ENCODE results near the gene HPSE2. TPM values are rescaled to one million over a fixed set of nuclear protein-coding genes. Genes with fewer than 3 reads are reported as not detected.

Gene HPSE2
- total RNA-seq, 4 donors from 2014 or later = not detected

- no peak for TF ChIP-seq POLR2A (IDR thresholded peaks at IDR 0.05)
- TF ChIP-seq, protein P1, sequence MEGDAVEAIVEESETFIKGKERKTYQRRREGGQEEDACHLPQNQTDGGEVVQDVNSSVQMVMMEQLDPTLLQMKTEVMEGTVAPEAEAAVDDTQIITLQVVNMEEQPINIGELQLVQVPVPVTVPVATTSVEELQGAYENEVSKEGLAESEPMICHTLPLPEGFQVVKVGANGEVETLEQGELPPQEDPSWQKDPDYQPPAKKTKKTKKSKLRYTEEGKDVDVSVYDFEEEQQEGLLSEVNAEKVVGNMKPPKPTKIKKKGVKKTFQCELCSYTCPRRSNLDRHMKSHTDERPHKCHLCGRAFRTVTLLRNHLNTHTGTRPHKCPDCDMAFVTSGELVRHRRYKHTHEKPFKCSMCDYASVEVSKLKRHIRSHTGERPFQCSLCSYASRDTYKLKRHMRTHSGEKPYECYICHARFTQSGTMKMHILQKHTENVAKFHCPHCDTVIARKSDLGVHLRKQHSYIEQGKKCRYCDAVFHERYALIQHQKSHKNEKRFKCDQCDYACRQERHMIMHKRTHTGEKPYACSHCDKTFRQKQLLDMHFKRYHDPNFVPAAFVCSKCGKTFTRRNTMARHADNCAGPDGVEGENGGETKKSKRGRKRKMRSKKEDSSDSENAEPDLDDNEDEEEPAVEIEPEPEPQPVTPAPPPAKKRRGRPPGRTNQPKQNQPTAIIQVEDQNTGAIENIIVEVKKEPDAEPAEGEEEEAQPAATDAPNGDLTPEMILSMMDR (IDR thresholded peaks at IDR 0.05) = no peak
- Histone ChIP-seq H3K9me3 (no peaks in the 10 kb centered on the region), H3K27me3 (no peaks in the 10 kb centered on the region), H3K27ac (no peak overlapping the region), H3K4me1 (no peaks in the 10 kb centered on the region), H3K36me3 (no peaks in the 10 kb centered on the region), H3K4me3 (replicated peaks in 1 of 3) (no peak overlapping the region)
- DNase-seq = no peak
- 41 to 47% methylated on average over 2 of the region's 2 CpGs for WGBS, 2 donors
- intact Hi-C loops (cut with DNase I) = no loop called here
These were observed 357.2 kb downstream of the HPSE2 start for GRCh38 chr10:98878418-98878817.

GRCh38 chr10:98861962-98862361 is 373.7 kb downstream of the HPSE2 start:
- TF ChIP-seq, protein P1 (IDR thresholded peaks at IDR 0.05) = no peak
- no peak for TF ChIP-seq POLR2A (IDR thresholded peaks at IDR 0.05)
- 97 to 99% methylated on average over 2 of the region's 2 CpGs for WGBS, 2 donors
- intact Hi-C loops (cut with DNase I) = no loop called here
- no peak overlapping the region for H3K27ac ChIP-seq
- H3K4me3 ChIP-seq (replicated peaks in 1 of 3) = no peak overlapping the region
- DNase-seq = no peak
- H3K9me3 ChIP-seq = no peaks in the 10 kb centered on the region
- no peaks in the 10 kb centered on the region for H3K27me3 ChIP-seq
- no peaks in the 10 kb centered on the region for H3K4me1 ChIP-seq
- no peaks in the 10 kb centered on the region for H3K36me3 ChIP-seq

GRCh38 chr10:98858525-98858924 is 377.1 kb downstream of the HPSE2 start:
- H3K36me3 ChIP-seq = no peaks in the 10 kb centered on the region
- intact Hi-C loops (cut with DNase I) = no loop called here
- H3K4me1 ChIP-seq = no peaks in the 10 kb centered on the region

GRCh38 chr10:98855403-98856189 is 380.1 kb downstream of the HPSE2 start:
- Histone ChIP-seq H3K4me3 (replicated peaks in 1 of 3) (no peak overlapping the region), H3K27me3 (no peaks in the 10 kb centered on the region), H3K27ac (no peak overlapping the region), H3K4me1 (no peaks in the 10 kb centered on the region), H3K36me3 (no peaks in the 10 kb centered on the region), H3K9me3 (no peaks in the 10 kb centered on the region)
- intact Hi-C loops (cut with DNase I) = no loop called here
- DNase-seq = no peak
- 67 to 78% methylated on average over 3 of the region's 3 CpGs for WGBS, 2 donors
- TF ChIP-seq POLR2A (IDR thresholded peaks at IDR 0.05) = no peak
- TF ChIP-seq, protein P1 (IDR thresholded peaks at IDR 0.05) = no peak

More at GRCh38 chr10:98858525-98858924, 377.1 kb downstream of the HPSE2 start:
- no peak overlapping the region for H3K27ac ChIP-seq
- H3K9me3 ChIP-seq = no peaks in the 10 kb centered on the region
- H3K4me3 ChIP-seq (replicated peaks in 1 of 3) = no peak overlapping the region
- DNase-seq = no peak
- WGBS, 2 donors = 53 to 79% methylated on average over 2 of the region's 2 CpGs
- H3K27me3 ChIP-seq = no peaks in the 10 kb centered on the region
- no peak for TF ChIP-seq POLR2A (IDR thresholded peaks at IDR 0.05)
- TF ChIP-seq, protein P1 (IDR thresholded peaks at IDR 0.05) = no peak

DNA sequence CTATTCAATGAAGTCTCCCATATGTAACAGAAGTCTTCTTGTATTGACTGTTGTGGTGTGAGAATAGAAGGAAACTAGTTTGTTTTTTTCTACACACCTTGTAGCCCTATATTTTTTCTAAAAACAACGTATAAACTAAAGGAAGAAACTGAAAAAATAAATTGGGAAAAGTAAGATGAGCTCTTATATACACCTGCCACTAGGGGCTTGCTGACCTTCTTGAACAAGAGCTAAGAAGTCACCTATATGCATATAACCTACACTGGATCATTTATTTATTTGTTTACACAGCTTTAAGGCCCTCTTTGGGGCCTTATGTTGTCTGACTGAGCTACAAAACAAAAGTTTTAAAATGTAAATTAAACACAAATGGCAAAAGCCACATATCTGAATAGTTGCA is 383.0 kb downstream of the HPSE2 start:
- intact Hi-C loops (cut with DNase I) = no loop called here
- no peak overlapping the region for H3K27ac ChIP-seq
- WGBS, 2 donors = 28% methylated on average over 1 of the region's 1 CpG
- no peak overlapping the region for H3K4me3 ChIP-seq (replicated peaks in 1 of 3)
- H3K9me3 ChIP-seq = no peaks in the 10 kb centered on the region
- H3K36me3 ChIP-seq = no peaks in the 10 kb centered on the region
- no peaks in the 10 kb centered on the region for H3K27me3 ChIP-seq
- no peaks in the 10 kb centered on the region for H3K4me1 ChIP-seq
- TF ChIP-seq, protein P1 (IDR thresholded peaks at IDR 0.05) = no peak
- no peak for TF ChIP-seq POLR2A (IDR thresholded peaks at IDR 0.05)
- no peak for DNase-seq
